H9 (cell line): ENCODE data around the gene CES2. TPM values are rescaled to one million over a fixed set of nuclear protein-coding genes. Genes with fewer than 3 reads are reported as not detected.

Experiments used
- DNase-seq: peaks from one replicate; pipeline ENCODE4 v3.0.0-alpha.2; 2017
- H2AFZ ChIP-seq: one replicate; pipeline ENCODE4 v1.6.1; 2013; ENCODE audit warnings: mild to moderate bottlenecking, low read length, control low read depth, moderate library complexity
- H2AK5ac ChIP-seq: 2 replicates; pipeline ENCODE4 v1.6.1; 2013; ENCODE audit warnings: low read length, control low read depth, mixed read lengths; ENCODE audit not compliant: insufficient read length
- H2BK120ac ChIP-seq: one replicate; pipeline ENCODE4 v1.6.1; 2013; ENCODE audit warnings: low read depth, mild to moderate bottlenecking, low read length, control low read depth, inconsistent platforms; ENCODE audit not compliant: poor library complexity, severe bottlenecking
- H2BK12ac ChIP-seq: 2 replicates; pipeline ENCODE4 v1.6.1; 2013; ENCODE audit warnings: low read length, control low read depth, mixed read lengths, low read depth; ENCODE audit not compliant: insufficient read length
- H2BK15ac ChIP-seq: 2 replicates; pipeline ENCODE4 v1.6.1; 2013; ENCODE audit warnings: low read depth, low read length, control low read depth
- H2BK20ac ChIP-seq: one replicate; pipeline ENCODE4 v1.6.1; 2013; ENCODE audit warnings: low read depth, mild to moderate bottlenecking, low read length, control low read depth, inconsistent platforms; ENCODE audit not compliant: poor library complexity, severe bottlenecking
- H2BK5ac ChIP-seq: 2 replicates; pipeline ENCODE4 v1.6.1; 2013; ENCODE audit warnings: low read length, control low read depth, mixed read lengths; ENCODE audit not compliant: insufficient read length
- H3K14ac ChIP-seq: 2 replicates; pipeline ENCODE4 v1.6.1; 2013; ENCODE audit warnings: low read length, control low read depth; ENCODE audit not compliant: insufficient read depth
- H3K18ac ChIP-seq: 2 replicates; pipeline ENCODE4 v1.6.1; 2013; ENCODE audit warnings: low read depth, mild to moderate bottlenecking, mixed read lengths, low read length, control low read depth; ENCODE audit not compliant: insufficient read length
- H3K23ac ChIP-seq: 2 replicates; pipeline ENCODE4 v1.6.1; 2013; ENCODE audit warnings: low read length, control low read depth, mixed read lengths, low read depth; ENCODE audit not compliant: insufficient read length
- H3K23me2 ChIP-seq: 2 replicates; pipeline ENCODE4 v1.6.1; 2013; ENCODE audit warnings: low read depth, mild to moderate bottlenecking, mixed read lengths, low read length, control low read depth; ENCODE audit not compliant: insufficient read length, poor library complexity, severe bottlenecking
- H3K27ac ChIP-seq: 2 replicates; pipeline ENCODE4 v1.5.1; 2013; ENCODE audit warnings: low read length, control low read depth, mixed read lengths, low read depth; ENCODE audit not compliant: insufficient read length
- H3K27me3 ChIP-seq: 2 replicates; pipeline ENCODE4 v1.6.1; 2013; ENCODE audit warnings: low read length, control low read depth, inconsistent platforms; ENCODE audit not compliant: insufficient read depth
- H3K4ac ChIP-seq: 2 replicates; pipeline ENCODE4 v1.6.1; 2013; ENCODE audit warnings: low read depth, mild to moderate bottlenecking, control low read depth, inconsistent platforms, low read length, moderate library complexity
- H3K4me1 ChIP-seq: 2 replicates; pipeline ENCODE4 v1.6.1; 2013; ENCODE audit warnings: low read length, control low read depth, inconsistent platforms; ENCODE audit not compliant: insufficient read depth
- H3K4me2 ChIP-seq: 2 replicates; pipeline ENCODE4 v1.6.1; 2013; ENCODE audit warnings: low read length, control low read depth, mixed read lengths; ENCODE audit not compliant: insufficient read length, insufficient read depth
- H3K56ac ChIP-seq: 2 replicates; pipeline ENCODE4 v1.6.1; 2013; ENCODE audit warnings: low read depth, mild to moderate bottlenecking, mixed read lengths, low read length, control low read depth; ENCODE audit not compliant: insufficient read length
- H3K79me1 ChIP-seq: 2 replicates; pipeline ENCODE4 v1.6.1; 2013; ENCODE audit warnings: low read depth, mild to moderate bottlenecking, moderate library complexity, low read length, control low read depth, inconsistent platforms; ENCODE audit not compliant: insufficient read depth, poor library complexity, severe bottlenecking
- H3K79me2 ChIP-seq: 2 replicates; pipeline ENCODE4 v1.6.1; 2013; ENCODE audit warnings: low read length, control low read depth, inconsistent platforms; ENCODE audit not compliant: insufficient read depth
- H3K9ac ChIP-seq: 2 replicates; pipeline ENCODE4 v1.6.1; 2013; ENCODE audit warnings: low read length, control low read depth, mixed read lengths; ENCODE audit not compliant: insufficient read length; ENCODE audit errors: extremely low read depth
- H3K9me3 ChIP-seq: one replicate; pipeline ENCODE4 v1.6.1; 2013; ENCODE audit warnings: low read depth, low read length, inconsistent platforms; ENCODE audit not compliant: control insufficient read depth
- H3T11ph ChIP-seq: one replicate; pipeline ENCODE4 v1.6.1; 2013; ENCODE audit warnings: mild to moderate bottlenecking, low read length, control low read depth, inconsistent platforms
- H4K20me1 ChIP-seq: one replicate; pipeline ENCODE4 v1.6.1; 2013; ENCODE audit not compliant: control insufficient read depth, insufficient read length, insufficient read depth
- H4K5ac ChIP-seq: 2 replicates; pipeline ENCODE4 v1.6.1; 2013; ENCODE audit warnings: low read depth, mild to moderate bottlenecking, mixed read lengths, low read length, control low read depth; ENCODE audit not compliant: insufficient read length
- H4K8ac ChIP-seq: replicated peaks from 2 replicates; pipeline ENCODE4 v1.6.1; 2013; ENCODE audit warnings: low read length, control low read depth, mixed read lengths, low read depth; ENCODE audit not compliant: insufficient read length
- H4K91ac ChIP-seq: 2 replicates; pipeline ENCODE4 v1.6.1; 2013; ENCODE audit warnings: low read depth, mild to moderate bottlenecking, moderate library complexity, mixed read lengths, low read length, control low read depth; ENCODE audit not compliant: insufficient read length
- H3K27ac Mint-ChIP-seq, 3 experiments: 2 replicates in 2 of 3; 3 replicates in 1 of 3; pipeline ENCODE4 v1.8.0; 2020 to 2021; ENCODE audit warnings: mixed read lengths in 3 of 3, mild to moderate bottlenecking in 1 of 3, moderate library complexity in 1 of 3
- H3K27me3 Mint-ChIP-seq: 2 replicates; pipeline ENCODE4 v1.8.0; 2021; ENCODE audit warnings: low read depth, mild to moderate bottlenecking, moderate library complexity, mixed read lengths
- H3K36me3 Mint-ChIP-seq, 3 experiments: 2 replicates in 2 of 3; 3 replicates in 1 of 3; pipeline ENCODE4 v1.8.0; 2020 to 2021; ENCODE audit warnings: low read depth in 3 of 3, mixed read lengths in 3 of 3; ENCODE audit not compliant: insufficient read depth in 1 of 3
- H3K4me1 Mint-ChIP-seq, 2 experiments: 2 replicates each; pipeline ENCODE4 v1.8.0; 2020; ENCODE audit warnings: mixed read lengths in 2 of 2
- H3K4me3 Mint-ChIP-seq, 2 experiments: 2 replicates in 1 of 2; 3 replicates in 1 of 2; pipeline ENCODE4 v1.8.0; 2020 to 2021; ENCODE audit warnings: mild to moderate bottlenecking in 2 of 2, mixed read lengths in 2 of 2, moderate library complexity in 1 of 2
- H3K9me3 Mint-ChIP-seq, 2 experiments: 2 replicates in 1 of 2; 3 replicates in 1 of 2; pipeline ENCODE4 v1.8.0; 2020; ENCODE audit warnings: mild to moderate bottlenecking in 2 of 2, mixed read lengths in 2 of 2, moderate library complexity in 1 of 2
- CTCF ChIP-seq: fragments of 200-600 bp; sonication (generic); conservative IDR thresholded peaks from 3 replicates; pipeline ENCODE4 v1.8.0; 2021; ENCODE audit warnings: antibody characterized with exemption, mild to moderate bottlenecking
- WGBS: extraction: QIAGEN DNeasy Blood & Tissue Kit; methylation state at CpG from one replicate; pipeline ENCODE4 v1.1.7; 2013; ENCODE audit warnings: missing lambda C conversion rate, low lambda C conversion rate, mixed read lengths; ENCODE audit not compliant: insufficient read length; ENCODE audit errors: extremely low coverage; 5-methylcytosine and 5-hydroxymethylcytosine counted together
- total RNA-seq: library from RNA; stranded (reverse); gene quantifications from 2 replicates; pipeline ENCODE4 v1.2.1, GENCODE V29; 2021

The CES2 gene
- total RNA-seq, 1 experiment from 2014 or later: 28.2 TPM

DNA sequence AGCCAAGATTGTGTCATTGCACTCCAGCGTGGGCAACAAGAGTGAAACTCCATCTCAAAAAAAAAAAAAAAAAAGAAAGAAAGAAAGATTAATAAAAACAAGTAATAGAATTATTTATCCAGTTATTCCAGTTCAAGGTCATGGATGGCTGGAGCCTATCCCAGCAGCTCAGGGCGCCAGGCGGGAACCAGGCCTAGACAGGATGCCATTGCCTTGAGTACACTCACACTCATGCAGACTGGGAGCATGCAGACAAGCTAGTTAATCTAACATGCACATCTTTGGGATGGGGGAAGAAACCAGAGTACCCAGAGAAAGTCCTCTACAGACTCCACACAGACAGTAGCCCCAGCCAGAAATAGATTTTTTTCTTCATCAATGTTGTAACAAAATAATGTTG is 37.1 kb upstream of the CES2 start:
- Histone ChIP-seq H3T11ph (no peak overlapping the region), H4K5ac (no peak overlapping the region), H2BK20ac (no peak overlapping the region), H2AFZ (no peak overlapping the region), H3K23ac (no peak overlapping the region), H3K79me2 (no peaks in the 10 kb centered on the region), H3K79me1 (no peaks in the 10 kb centered on the region), H3K14ac (no peak overlapping the region), H3K9me3 (no peaks in the 10 kb centered on the region), H4K8ac (no peak overlapping the region), H2BK120ac (no peak overlapping the region), H3K27ac (no peak overlapping the region), H4K91ac (no peak overlapping the region), H4K20me1 (peaks cover 4% of the 10 kb centered on the region), H3K4ac (no peak overlapping the region), H2BK12ac (no peak overlapping the region), H3K18ac (no peak overlapping the region), H3K4me2 (no peak overlapping the region), H3K9ac (no peak overlapping the region), H3K23me2 (no peaks in the 10 kb centered on the region), H3K27me3 (no peaks in the 10 kb centered on the region), H3K4me1 (no peaks in the 10 kb centered on the region), H2AK5ac (no peak overlapping the region), H2BK15ac (no peak overlapping the region), H2BK5ac (no peak overlapping the region), H3K56ac (no peak overlapping the region)
- no CpG with 5 or more reads among the region's 3 CpGs for WGBS
- Mint-ChIP-seq H3K27me3 (peaks cover 7% of the 10 kb centered on the region), H3K4me3 (no peak overlapping the region), H3K9me3 (no peaks in the 10 kb centered on the region), H3K36me3 (no peaks in the 10 kb centered on the region), H3K4me1 (peaks cover 12 to 16% of the 10 kb centered on the region in 2 experiments), H3K27ac (peak overlapping the region in 1 of 3 experiments; percentile 50; a peak in 1 of 7 replicates)
- no peak for TF ChIP-seq CTCF
- DNase-seq: no peak
